Right renal cortex interstitium (tissue), 3 donors: ENCODE measurements around the gene CDKN2AIPNL. TPM values are rescaled to one million over a fixed set of nuclear protein-coding genes. Genes with fewer than 3 reads are reported as not detected.

Experiments used
- polyA plus RNA-seq, 3 donors: library from polyadenylated mRNA; unstranded; fragments of 120-200 nt; gene quantifications; one replicate each; pipeline ENCODE4 v1.2.1, GENCODE V29; 2013; ENCODE audit not compliant: insufficient read length in 3 of 3

CDKN2AIPNL gene
- polyA plus RNA-seq, 3 donors, result 30.6 to 32.8 (median 32.0) TPM

Other genes starting within 250 kb of the CDKN2AIPNL start
- gene SKP1, start 234.9 kb downstream of the CDKN2AIPNL start, polyA plus RNA-seq, result 1,000 to 10,000 TPM in 1 of 3 donors, 100 to 1,000 TPM in 2; 937 to 1,021 (median 984) TPM
- gene PPP2CA, start 185.8 kb downstream of the CDKN2AIPNL start, polyA plus RNA-seq, result 100 to 1,000 TPM; 219 to 238 (median 234) TPM
- 1 to 10 TPM; 6.2 to 8.0 (median 7.9) TPM for gene CDKL3, start 44.7 kb downstream of the CDKN2AIPNL start, polyA plus RNA-seq
- 100 to 1,000 TPM; 115 to 127 (median 127) TPM for gene UBE2B, start 40.3 kb downstream of the CDKN2AIPNL start, polyA plus RNA-seq
- gene JADE2, start 113.8 kb upstream of the CDKN2AIPNL start, polyA plus RNA-seq, result 10 to 100 TPM in 1 of 3 donors, 1 to 10 TPM in 2; 9.7 to 10.3 (median 9.9) TPM
- gene SAR1B, start 220.9 kb upstream of the CDKN2AIPNL start, polyA plus RNA-seq, result 10 to 100 TPM; 47.7 to 51.0 (median 49.0) TPM
- gene SEC24A, start 236.9 kb upstream of the CDKN2AIPNL start, polyA plus RNA-seq, result 10 to 100 TPM; 21.3 to 22.1 (median 21.9) TPM